Liver (tissue), 9 donors: ENCODE results near the gene ZNF583. TPM values are rescaled to one million over a fixed set of nuclear protein-coding genes. Genes with fewer than 3 reads are reported as not detected.
A peak's percentile ranks its signal among the peaks of the same experiment; 100 is the strongest.

Source experiments
- DNase-seq: peaks from one replicate; pipeline ENCODE4 v3.0.0-alpha.2; 2017; ENCODE audit warnings: low spot score
- H3K27ac ChIP-seq, 2 donors: one replicate each; pipeline ENCODE4 v1.7.0; 2013; ENCODE audit warnings: inconsistent platforms in 2 of 2, low read length in 2 of 2, control low read depth in 1 of 2, low read depth in 1 of 2, mild to moderate bottlenecking in 1 of 2
- H3K27me3 ChIP-seq, 4 donors: one replicate each; pipeline versions ENCODE4 v1.6.1 to v1.7.0; 2013; ENCODE audit warnings: low read length in 3 of 4, inconsistent platforms in 1 of 4, mild to moderate bottlenecking in 1 of 4, moderate library complexity in 1 of 4; ENCODE audit not compliant: control insufficient read depth in 4 of 4, insufficient read depth in 4 of 4
- H3K36me3 ChIP-seq, 4 donors: one replicate each; pipeline versions ENCODE4 v1.6.1 to v1.7.0; 2013; ENCODE audit warnings: low read length in 3 of 4, mild to moderate bottlenecking in 3 of 4, low read depth in 1 of 4, moderate library complexity in 1 of 4; ENCODE audit not compliant: control insufficient read depth in 4 of 4, insufficient read depth in 3 of 4
- H3K4me1 ChIP-seq, 4 donors: one replicate each; pipeline versions ENCODE4 v1.6.1 to v1.7.0; 2013; ENCODE audit warnings: low read length in 3 of 4, mild to moderate bottlenecking in 3 of 4, moderate library complexity in 1 of 4; ENCODE audit not compliant: control insufficient read depth in 4 of 4, insufficient read depth in 4 of 4
- H3K4me3 ChIP-seq, 3 donors: one replicate each; pipeline versions ENCODE4 v1.6.1 to v1.7.0; 2013; ENCODE audit warnings: low read length in 3 of 3, control low read depth in 1 of 3, low read depth in 1 of 3, mild to moderate bottlenecking in 1 of 3
- H3K9ac ChIP-seq, 2 donors: one replicate each; pipeline ENCODE4 v1.7.0; 2013; ENCODE audit warnings: low read length in 2 of 2, mild to moderate bottlenecking in 2 of 2, moderate library complexity in 2 of 2, control low read depth in 1 of 2, low read depth in 1 of 2
- H3K9me3 ChIP-seq, 4 donors: one replicate each; pipeline versions ENCODE4 v1.6.1 to v1.7.0; 2013; ENCODE audit warnings: low read length in 3 of 4; ENCODE audit not compliant: control insufficient read depth in 4 of 4
- CTCF ChIP-seq: fragments of 150-350 bp; IDR thresholded peaks from 2 replicates; pipeline ENCODE4 v1.5.1; 2017; ENCODE audit warnings: improper control_type of control experiment, low read depth, low read length; ENCODE audit not compliant: missing input control
- EGR1 ChIP-seq, 2 donors: IDR thresholded peaks; 2 replicates each; pipeline ENCODE4 v1.6.1; 2016 to 2018; ENCODE audit warnings: antibody characterized with exemption in 2 of 2, low read depth in 2 of 2
- FOXA1 ChIP-seq: IDR thresholded peaks from 2 replicates; pipeline ENCODE4 v1.6.1; 2016; ENCODE audit warnings: antibody characterized with exemption
- FOXA2 ChIP-seq: IDR thresholded peaks from 2 replicates; pipeline ENCODE4 v1.6.1; 2016; ENCODE audit warnings: antibody characterized with exemption
- HNF4G ChIP-seq: IDR thresholded peaks from 2 replicates; pipeline ENCODE4 v1.6.1; 2016; ENCODE audit warnings: antibody characterized with exemption
- JUND ChIP-seq, 2 donors: IDR thresholded peaks; 2 replicates each; pipeline ENCODE4 v1.6.1; 2016; ENCODE audit warnings: antibody characterized with exemption in 2 of 2
- NR2F2 ChIP-seq: IDR thresholded peaks from 2 replicates; pipeline ENCODE4 v1.6.1; 2016; ENCODE audit warnings: antibody characterized with exemption
- TAF1 ChIP-seq: conservative IDR thresholded peaks from 2 replicates; pipeline ENCODE4 v1.6.1; 2016; ENCODE audit warnings: antibody characterized with exemption, mild to moderate bottlenecking
- YY1 ChIP-seq: IDR thresholded peaks from 2 replicates; pipeline ENCODE4 v1.6.1; 2016; ENCODE audit warnings: antibody characterized with exemption, mild to moderate bottlenecking
- WGBS: extraction: QIAGEN DNeasy Blood & Tissue Kit; methylation state at CpG from one replicate; pipeline ENCODE4 v1.1.7; 2013; 5-methylcytosine and 5-hydroxymethylcytosine counted together
- polyA plus RNA-seq, 2 donors: library from polyadenylated mRNA; stranded (reverse) in 1 of 2; unstranded in 1 of 2; fragments of 200-250 nt in 1 of 2; fragments of >200 nt in 1 of 2; fragmentation: Nextera tagmentation in 1 of 2; extraction: Ambion mirVana in 1 of 2; gene quantifications; one replicate each; pipeline versions ENCODE4 v1.2.1 to v1.2.3, GENCODE V29; 2013 to 2015
- total RNA-seq, 2 donors: library from RNA; depleted of rRNA; stranded (reverse); fragments of >200 nt; gene quantifications; one replicate each; pipeline ENCODE4 v1.2.3, GENCODE V29; 2014
- TF ChIP-seq, protein P1 (sequence below): IDR thresholded peaks from 2 replicates; pipeline ENCODE4 v1.6.1; 2016; ENCODE audit warnings: antibody characterized with exemption
- TF ChIP-seq, protein P2 (sequence below): IDR thresholded peaks from 2 replicates; pipeline ENCODE4 v1.6.1; 2016; ENCODE audit warnings: antibody characterized with exemption, mild to moderate bottlenecking
- TF ChIP-seq, protein P3 (sequence below): IDR thresholded peaks from 2 replicates; pipeline ENCODE4 v1.6.1; 2016; ENCODE audit warnings: antibody characterized with exemption
- donor health status: healthy.
- donor health status: healthy.
- donor health status: healthy.
- donor health status: healthy.
- donor health status: healthy.

ZNF583 gene
- total and polyA plus RNA-seq, 4 donors = 0.75 to 2.5 (median 1.9) TPM

- TF ChIP-seq FOXA1 = no peak
These were observed 37.2 kb downstream of the ZNF583 start (continued) for GRCh38 chr19:56441206-56441792.

GRCh38 chr19:56474308-56474707, 70.2 kb downstream of the ZNF583 start:
- Histone ChIP-seq H3K9ac (no peak overlapping the region), H3K27me3 (peaks cover 0 to 4% (median 0%) of the 10 kb centered on the region in 4 donors), H3K27ac (no peak overlapping the region), H3K9me3 (peaks cover 12 to 74% (median 43%) of the 10 kb centered on the region in 4 donors), H3K4me3 (peak overlapping the region in 1 of 3 donors; percentile 35), H3K36me3 (peaks cover 0 to 2% (median 0%) of the 10 kb centered on the region in 4 donors), H3K4me1 (peaks cover 0 to 2% (median 0%) of the 10 kb centered on the region in 4 donors)
- TF ChIP-seq, protein P1, sequence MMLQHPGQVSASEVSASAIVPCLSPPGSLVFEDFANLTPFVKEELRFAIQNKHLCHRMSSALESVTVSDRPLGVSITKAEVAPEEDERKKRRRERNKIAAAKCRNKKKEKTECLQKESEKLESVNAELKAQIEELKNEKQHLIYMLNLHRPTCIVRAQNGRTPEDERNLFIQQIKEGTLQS = no peak
- TF ChIP-seq NR2F2 (no peak), HNF4G (no peak), TAF1 (no peak), JUND (IDR thresholded peaks at IDR 0.05) (no peak), YY1 (no peak), EGR1 (IDR thresholded peaks at IDR 0.05; ENCODE audit: low read depth in 2 of 2) (no peak), CTCF (no peak)
- TF ChIP-seq, protein P2, sequence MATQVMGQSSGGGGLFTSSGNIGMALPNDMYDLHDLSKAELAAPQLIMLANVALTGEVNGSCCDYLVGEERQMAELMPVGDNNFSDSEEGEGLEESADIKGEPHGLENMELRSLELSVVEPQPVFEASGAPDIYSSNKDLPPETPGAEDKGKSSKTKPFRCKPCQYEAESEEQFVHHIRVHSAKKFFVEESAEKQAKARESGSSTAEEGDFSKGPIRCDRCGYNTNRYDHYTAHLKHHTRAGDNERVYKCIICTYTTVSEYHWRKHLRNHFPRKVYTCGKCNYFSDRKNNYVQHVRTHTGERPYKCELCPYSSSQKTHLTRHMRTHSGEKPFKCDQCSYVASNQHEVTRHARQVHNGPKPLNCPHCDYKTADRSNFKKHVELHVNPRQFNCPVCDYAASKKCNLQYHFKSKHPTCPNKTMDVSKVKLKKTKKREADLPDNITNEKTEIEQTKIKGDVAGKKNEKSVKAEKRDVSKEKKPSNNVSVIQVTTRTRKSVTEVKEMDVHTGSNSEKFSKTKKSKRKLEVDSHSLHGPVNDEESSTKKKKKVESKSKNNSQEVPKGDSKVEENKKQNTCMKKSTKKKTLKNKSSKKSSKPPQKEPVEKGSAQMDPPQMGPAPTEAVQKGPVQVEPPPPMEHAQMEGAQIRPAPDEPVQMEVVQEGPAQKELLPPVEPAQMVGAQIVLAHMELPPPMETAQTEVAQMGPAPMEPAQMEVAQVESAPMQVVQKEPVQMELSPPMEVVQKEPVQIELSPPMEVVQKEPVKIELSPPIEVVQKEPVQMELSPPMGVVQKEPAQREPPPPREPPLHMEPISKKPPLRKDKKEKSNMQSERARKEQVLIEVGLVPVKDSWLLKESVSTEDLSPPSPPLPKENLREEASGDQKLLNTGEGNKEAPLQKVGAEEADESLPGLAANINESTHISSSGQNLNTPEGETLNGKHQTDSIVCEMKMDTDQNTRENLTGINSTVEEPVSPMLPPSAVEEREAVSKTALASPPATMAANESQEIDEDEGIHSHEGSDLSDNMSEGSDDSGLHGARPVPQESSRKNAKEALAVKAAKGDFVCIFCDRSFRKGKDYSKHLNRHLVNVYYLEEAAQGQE = no peak
- no peak for DNase-seq
- WGBS = 79% methylated on average over 3 of the region's 3 CpGs

- Histone ChIP-seq H3K9ac (no peak overlapping the region), H3K36me3 (no peaks in the 10 kb centered on the region), H3K27ac (no peak overlapping the region), H3K9me3 (peaks cover 10 to 66% (median 42%) of the 10 kb centered on the region in 4 donors), H3K27me3 (peaks cover 0 to 4% (median 0%) of the 10 kb centered on the region in 4 donors), H3K4me3 (peak overlapping the region in 1 of 3 donors; percentile 8), H3K4me1 (peaks cover 0 to 2% (median 0%) of the 10 kb centered on the region in 4 donors)
- no peak for DNase-seq
- TF ChIP-seq, protein P1 = no peak
- TF ChIP-seq CTCF (no peak), EGR1 (IDR thresholded peaks at IDR 0.05; ENCODE audit: low read depth in 2 of 2) (no peak), FOXA2 (no peak), TAF1 (no peak), FOXA1 (no peak)
- TF ChIP-seq, protein P3, sequence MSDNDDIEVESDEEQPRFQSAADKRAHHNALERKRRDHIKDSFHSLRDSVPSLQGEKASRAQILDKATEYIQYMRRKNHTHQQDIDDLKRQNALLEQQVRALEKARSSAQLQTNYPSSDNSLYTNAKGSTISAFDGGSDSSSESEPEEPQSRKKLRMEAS = no peak
- WGBS = 89% methylated on average over 10 of the region's 10 CpGs
These were observed 72.0 kb downstream of the ZNF583 start for GRCh38 chr19:56476093-56476492.
